Colon (tissue), 2 donors: ENCODE measurements around the gene CANX.

Experiments
- FAIRE-seq: peaks from 2 replicates; lab custom pipeline; 2012; peaks lifted over from hg19 to GRCh38; lab: Jason Lieb, UNC
- donor health status: control.
- donor health status: control.

The CANX gene

GRCh38 chr5:179753971-179754370 is 55.2 kb downstream of the CANX start:
- FAIRE-seq: no peak

GRCh38 chr5:179755022-179755421 is 56.3 kb downstream of the CANX start:
- FAIRE-seq: no peak

GRCh38 chr5:179758955-179759354 is 60.2 kb downstream of the CANX start:
- no peak for FAIRE-seq

GRCh38 chr5:179759581-179760551 is 61.1 kb downstream of the CANX start:
- no peak for FAIRE-seq

- FAIRE-seq: no peak
Observed at GRCh38 chr5:179762079-179762780, 63.5 kb downstream of the CANX start.

- no peak for FAIRE-seq
Observed at GRCh38 chr5:179762781-179763176, 64.0 kb downstream of the CANX start.

GRCh38 chr5:179763215-179763945 is 64.6 kb downstream of the CANX start:
- no peak for FAIRE-seq

- FAIRE-seq: no peak
Observed at GRCh38 chr5:179764056-179764455, 65.3 kb downstream of the CANX start.

GRCh38 chr5:179765400-179765799 is 66.6 kb downstream of the CANX start:
- no peak for FAIRE-seq

GRCh38 chr5:179766021-179766725 is 67.4 kb downstream of the CANX start:
- FAIRE-seq: no peak

GRCh38 chr5:179766726-179767455 is 68.1 kb downstream of the CANX start:
- no peak for FAIRE-seq

- FAIRE-seq: no peak
Observed at GRCh38 chr5:179767496-179768100, 68.8 kb downstream of the CANX start.

GRCh38 chr5:179768326-179769085 is 69.7 kb downstream of the CANX start:
- no peak for FAIRE-seq

GRCh38 chr5:179769271-179769670 is 70.5 kb downstream of the CANX start:
- FAIRE-seq: no peak

- FAIRE-seq: no peak
Observed at GRCh38 chr5:179769796-179770195, 71.0 kb downstream of the CANX start.

GRCh38 chr5:179771311-179771895 is 72.6 kb downstream of the CANX start:
- FAIRE-seq: no peak

GRCh38 chr5:179772351-179772750 is 73.6 kb downstream of the CANX start:
- no peak for FAIRE-seq

- no peak for FAIRE-seq
Observed at GRCh38 chr5:179773686-179774040, 74.9 kb downstream of the CANX start.

- no peak for FAIRE-seq
Observed at GRCh38 chr5:179774442-179774841, 75.7 kb downstream of the CANX start.
